Coronary artery (tissue), 2 donors: ENCODE results near the gene CPED1.

ENCODE experiments used
- DNase-seq: peaks from one replicate; pipeline ENCODE4 v3.0.0-alpha.2; 2017; ENCODE audit warnings: low spot score
- H3K27ac ChIP-seq, 2 donors: fragments of 200-600 bp; sonication (generic); one replicate each; pipeline ENCODE4 v1.5.1; 2016 to 2019
- H3K4me3 ChIP-seq: fragments of 200-600 bp; sonication (generic); 2 replicates; pipeline ENCODE4 v1.5.1; 2016; ENCODE audit warnings: mild to moderate bottlenecking, moderate library complexity
- TF ChIP-seq, protein P1 (sequence below): fragments of 200-600 bp; sonication (generic); IDR thresholded peaks from one replicate; pipeline ENCODE4 v1.5.1; 2019; ENCODE audit warnings: antibody characterized with exemption

The CPED1 gene

DNA sequence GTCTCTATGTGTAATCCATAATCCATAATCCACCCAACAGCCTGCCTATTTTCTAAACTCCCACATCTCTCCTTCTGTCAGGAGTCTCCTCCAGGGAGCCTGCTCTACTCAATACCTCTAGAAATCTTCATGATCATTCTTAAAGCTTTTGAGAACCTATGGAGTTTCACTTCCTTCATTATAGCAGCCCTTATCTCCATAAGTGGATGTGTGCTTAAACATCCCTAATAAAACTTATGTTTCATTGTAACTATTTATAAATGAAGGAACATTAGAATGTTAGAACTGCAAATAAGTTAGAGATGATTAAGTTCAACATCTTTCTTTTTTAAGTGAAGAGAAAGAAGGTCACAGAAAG, 8.5 kb downstream of the CPED1 start:
- TF ChIP-seq, protein P1, sequence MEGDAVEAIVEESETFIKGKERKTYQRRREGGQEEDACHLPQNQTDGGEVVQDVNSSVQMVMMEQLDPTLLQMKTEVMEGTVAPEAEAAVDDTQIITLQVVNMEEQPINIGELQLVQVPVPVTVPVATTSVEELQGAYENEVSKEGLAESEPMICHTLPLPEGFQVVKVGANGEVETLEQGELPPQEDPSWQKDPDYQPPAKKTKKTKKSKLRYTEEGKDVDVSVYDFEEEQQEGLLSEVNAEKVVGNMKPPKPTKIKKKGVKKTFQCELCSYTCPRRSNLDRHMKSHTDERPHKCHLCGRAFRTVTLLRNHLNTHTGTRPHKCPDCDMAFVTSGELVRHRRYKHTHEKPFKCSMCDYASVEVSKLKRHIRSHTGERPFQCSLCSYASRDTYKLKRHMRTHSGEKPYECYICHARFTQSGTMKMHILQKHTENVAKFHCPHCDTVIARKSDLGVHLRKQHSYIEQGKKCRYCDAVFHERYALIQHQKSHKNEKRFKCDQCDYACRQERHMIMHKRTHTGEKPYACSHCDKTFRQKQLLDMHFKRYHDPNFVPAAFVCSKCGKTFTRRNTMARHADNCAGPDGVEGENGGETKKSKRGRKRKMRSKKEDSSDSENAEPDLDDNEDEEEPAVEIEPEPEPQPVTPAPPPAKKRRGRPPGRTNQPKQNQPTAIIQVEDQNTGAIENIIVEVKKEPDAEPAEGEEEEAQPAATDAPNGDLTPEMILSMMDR, result no peak

DNA sequence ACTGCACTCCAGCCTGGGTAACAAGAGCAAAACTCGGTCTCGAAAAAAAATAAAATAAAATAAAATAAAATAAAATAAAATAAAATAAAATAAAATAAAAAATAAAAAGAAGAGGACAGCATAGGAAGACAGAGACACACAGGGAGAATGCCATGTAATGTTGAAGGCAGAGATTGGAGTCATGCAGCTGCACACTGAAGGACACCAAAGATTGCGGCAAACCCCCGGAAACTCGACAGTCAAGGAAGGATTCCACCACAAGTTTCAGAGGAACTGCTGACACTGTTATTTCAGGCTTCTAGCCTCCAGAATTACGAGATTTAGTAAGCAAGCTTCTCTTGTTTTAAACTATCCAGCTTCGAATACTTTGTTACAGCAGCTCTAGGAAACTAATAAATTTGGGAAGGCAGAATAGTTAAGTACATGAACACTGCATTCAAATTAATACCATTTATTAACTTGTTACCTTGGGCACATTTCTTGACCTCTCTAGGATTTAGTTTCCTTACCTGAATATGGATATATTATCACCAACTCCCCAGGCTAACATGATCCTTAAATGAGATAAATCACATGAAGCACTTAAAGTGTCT, 9.5 kb downstream of the CPED1 start:
- Histone ChIP-seq H3K4me3 (no peak overlapping the region), H3K27ac (peak overlapping the region; percentile 53 to 81)
- DNase-seq, result no peak
- TF ChIP-seq, protein P1, result no peak

More for the DNA sequence above, 8.5 kb downstream of the CPED1 start:
- Histone ChIP-seq H3K27ac (peak overlapping the region; percentile 50 to 81), H3K4me3 (no peak overlapping the region)
- no peak for DNase-seq

DNA sequence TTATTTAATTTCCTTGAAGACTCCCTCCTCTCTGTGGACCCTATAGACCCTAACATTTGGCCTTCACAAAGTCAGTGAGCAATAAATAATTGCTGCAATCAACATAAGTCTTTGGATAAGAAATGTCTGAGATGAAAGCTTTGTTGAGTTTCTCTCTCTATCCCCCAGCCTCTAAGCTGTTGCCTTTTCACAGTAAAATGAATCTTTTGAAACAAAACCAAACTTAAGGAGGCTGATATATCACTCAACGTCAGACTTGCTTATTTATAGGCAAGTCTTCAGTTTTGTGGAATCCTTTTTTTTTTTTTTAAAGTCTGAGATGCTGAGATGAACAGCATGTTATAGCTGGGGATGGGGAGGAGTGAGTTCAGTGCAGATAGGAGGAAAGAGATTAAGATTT, 10.0 kb downstream of the CPED1 start:
- no peak overlapping the region for H3K4me3 ChIP-seq
- peak overlapping the region; percentile 53 to 81 for H3K27ac ChIP-seq
- no peak for DNase-seq
- TF ChIP-seq, protein P1, result no peak

DNA sequence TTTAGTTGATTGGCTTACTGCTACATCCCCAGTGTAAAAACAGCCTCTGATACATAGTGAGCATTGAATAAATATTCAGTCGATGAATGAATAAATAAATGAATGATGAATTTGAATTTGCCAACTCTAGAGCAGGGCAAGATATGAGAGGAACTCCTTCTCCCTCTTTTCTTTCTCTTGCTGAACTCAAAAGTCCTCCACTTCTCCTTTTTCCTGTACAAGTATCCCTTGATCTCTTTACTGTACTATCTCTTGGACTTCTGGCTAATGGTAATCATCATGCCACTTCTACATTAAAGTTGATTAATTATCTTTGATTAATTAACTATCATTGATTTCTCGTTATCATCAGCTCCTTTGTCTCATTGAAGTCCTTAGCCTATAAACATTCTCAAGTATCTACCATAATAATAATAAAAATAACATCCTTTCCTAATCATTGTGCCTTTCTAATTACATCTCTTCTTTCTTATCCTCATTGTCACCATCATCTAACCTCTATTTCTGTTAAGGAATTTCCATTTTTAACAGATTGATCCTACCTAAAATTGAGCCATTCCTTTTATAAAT, 10.6 kb downstream of the CPED1 start:
- H3K27ac ChIP-seq, result peak overlapping the region; percentile 81 to 83
- DNase-seq, result no peak
- TF ChIP-seq, protein P1, result no peak
- peak overlapping the region; percentile 55 for H3K4me3 ChIP-seq

DNA sequence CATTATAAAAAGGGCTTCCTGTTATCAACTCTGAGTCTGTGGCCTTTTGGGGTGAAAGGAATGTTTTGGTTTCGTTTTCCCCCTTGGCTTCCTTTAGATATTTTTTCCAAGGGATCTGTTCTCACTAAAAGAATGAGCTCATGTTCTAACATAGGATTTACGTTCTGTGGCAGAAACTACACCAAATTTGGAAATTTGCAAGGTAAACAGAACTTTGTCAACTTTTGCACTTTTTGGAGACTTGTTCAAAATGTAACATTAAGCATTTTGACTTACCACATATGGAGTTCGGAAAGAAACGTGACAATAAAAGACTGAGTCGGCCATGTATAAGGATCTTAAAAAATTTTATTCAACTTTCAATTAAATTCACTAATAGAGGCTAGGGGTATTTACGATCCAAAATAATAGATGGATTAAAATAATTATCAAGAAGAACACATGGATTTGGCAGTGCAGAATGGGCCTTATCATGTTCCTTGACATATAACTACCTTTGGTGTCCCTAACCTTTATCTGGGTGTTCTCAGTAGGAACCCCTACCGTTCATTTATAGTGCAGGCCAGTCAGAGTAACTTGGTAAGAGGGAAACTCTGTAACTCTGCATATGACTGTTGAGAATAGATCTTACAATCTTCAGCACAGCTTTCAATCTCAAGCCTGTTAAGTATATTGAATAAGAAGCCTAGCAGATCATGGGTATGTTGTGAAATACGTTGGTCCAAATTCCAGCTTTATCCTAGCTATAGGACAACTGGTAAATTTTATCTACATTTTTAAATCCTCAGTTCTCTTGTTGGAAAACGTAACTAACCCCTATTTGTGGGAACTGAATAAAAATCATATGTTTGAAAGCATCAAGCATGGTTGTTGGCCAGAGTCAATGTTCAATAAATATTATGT, 11.8 kb downstream of the CPED1 start:
- Histone ChIP-seq H3K27ac (peak overlapping the region; percentile 81 to 83), H3K4me3 (peak overlapping the region; percentile 55)
- no peak for DNase-seq
- TF ChIP-seq, protein P1, result no peak

DNA sequence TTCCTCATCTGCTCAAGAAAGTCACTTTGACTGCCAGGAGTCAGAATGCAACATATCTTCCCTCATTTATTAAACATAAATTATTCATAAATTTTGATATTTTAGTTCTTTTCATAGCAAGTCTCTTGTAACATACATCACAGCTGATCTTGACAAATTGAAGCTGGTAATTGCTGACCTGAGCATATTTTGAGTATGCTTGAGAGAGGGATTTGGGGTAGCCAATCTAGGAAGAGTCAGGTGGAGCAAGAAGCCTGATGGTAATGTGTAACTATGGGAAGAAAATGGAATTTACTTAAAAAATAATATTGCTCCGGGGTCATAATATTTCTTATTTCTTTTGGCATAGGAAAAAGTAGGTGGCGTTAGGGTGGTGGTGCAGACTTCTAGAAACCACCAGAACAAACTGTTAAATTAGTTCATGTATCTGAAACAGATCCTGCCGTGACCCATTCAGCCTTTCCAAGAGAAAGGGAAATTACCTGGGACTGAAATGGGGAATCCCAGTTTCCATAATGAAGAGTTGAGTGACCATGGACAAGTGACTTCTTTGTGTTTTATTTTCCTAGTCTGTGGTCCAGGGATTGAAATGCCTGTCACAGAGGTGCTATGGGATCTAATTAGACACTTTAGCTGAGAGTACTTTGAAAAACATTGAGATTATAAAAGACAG, 12.9 kb downstream of the CPED1 start:
- no peak overlapping the region for H3K4me3 ChIP-seq
- peak overlapping the region; percentile 81 to 83 for H3K27ac ChIP-seq
- no peak for DNase-seq
- TF ChIP-seq, protein P1, result no peak
